Liver (tissue), 9 donors: ENCODE measurements around the gene PRSS57. TPM values are rescaled to one million over a fixed set of nuclear protein-coding genes. Genes with fewer than 3 reads are reported as not detected.

ENCODE experiments used
- DNase-seq: peaks from one replicate; pipeline ENCODE4 v3.0.0-alpha.2; 2017; ENCODE audit warnings: low spot score
- H3K27ac ChIP-seq, 2 donors: one replicate each; pipeline ENCODE4 v1.7.0; 2013; ENCODE audit warnings: inconsistent platforms in 2 of 2, low read length in 2 of 2, control low read depth in 1 of 2, low read depth in 1 of 2, mild to moderate bottlenecking in 1 of 2
- H3K27me3 ChIP-seq, 4 donors: one replicate each; pipeline versions ENCODE4 v1.6.1 to v1.7.0; 2013; ENCODE audit warnings: low read length in 3 of 4, inconsistent platforms in 1 of 4, mild to moderate bottlenecking in 1 of 4, moderate library complexity in 1 of 4; ENCODE audit not compliant: control insufficient read depth in 4 of 4, insufficient read depth in 4 of 4
- H3K36me3 ChIP-seq, 4 donors: one replicate each; pipeline versions ENCODE4 v1.6.1 to v1.7.0; 2013; ENCODE audit warnings: low read length in 3 of 4, mild to moderate bottlenecking in 3 of 4, low read depth in 1 of 4, moderate library complexity in 1 of 4; ENCODE audit not compliant: control insufficient read depth in 4 of 4, insufficient read depth in 3 of 4
- H3K4me1 ChIP-seq, 4 donors: one replicate each; pipeline versions ENCODE4 v1.6.1 to v1.7.0; 2013; ENCODE audit warnings: low read length in 3 of 4, mild to moderate bottlenecking in 3 of 4, moderate library complexity in 1 of 4; ENCODE audit not compliant: control insufficient read depth in 4 of 4, insufficient read depth in 4 of 4
- H3K4me3 ChIP-seq, 3 donors: one replicate each; pipeline versions ENCODE4 v1.6.1 to v1.7.0; 2013; ENCODE audit warnings: low read length in 3 of 3, control low read depth in 1 of 3, low read depth in 1 of 3, mild to moderate bottlenecking in 1 of 3
- H3K9ac ChIP-seq, 2 donors: one replicate each; pipeline ENCODE4 v1.7.0; 2013; ENCODE audit warnings: low read length in 2 of 2, mild to moderate bottlenecking in 2 of 2, moderate library complexity in 2 of 2, control low read depth in 1 of 2, low read depth in 1 of 2
- H3K9me3 ChIP-seq, 4 donors: one replicate each; pipeline versions ENCODE4 v1.6.1 to v1.7.0; 2013; ENCODE audit warnings: low read length in 3 of 4; ENCODE audit not compliant: control insufficient read depth in 4 of 4
- ATF3 ChIP-seq: IDR thresholded peaks from 2 replicates; pipeline ENCODE4 v1.6.1; 2016; ENCODE audit warnings: antibody characterized with exemption
- CTCF ChIP-seq: fragments of 150-350 bp; IDR thresholded peaks from 2 replicates; pipeline ENCODE4 v1.5.1; 2017; ENCODE audit warnings: improper control_type of control experiment, low read depth, low read length; ENCODE audit not compliant: missing input control
- EGR1 ChIP-seq, 2 donors: IDR thresholded peaks; 2 replicates each; pipeline ENCODE4 v1.6.1; 2016 to 2018; ENCODE audit warnings: antibody characterized with exemption in 2 of 2, low read depth in 2 of 2
- FOXA1 ChIP-seq: IDR thresholded peaks from 2 replicates; pipeline ENCODE4 v1.6.1; 2016; ENCODE audit warnings: antibody characterized with exemption
- FOXA2 ChIP-seq: IDR thresholded peaks from 2 replicates; pipeline ENCODE4 v1.6.1; 2016; ENCODE audit warnings: antibody characterized with exemption
- GABPA ChIP-seq, 2 donors: IDR thresholded peaks in 1 of 2; conservative IDR thresholded peaks in 1 of 2; 2 replicates each; pipeline ENCODE4 v1.6.1; 2016; ENCODE audit warnings: antibody characterized with exemption in 2 of 2, mild to moderate bottlenecking in 1 of 2, moderate library complexity in 1 of 2
- HNF4G ChIP-seq: IDR thresholded peaks from 2 replicates; pipeline ENCODE4 v1.6.1; 2016; ENCODE audit warnings: antibody characterized with exemption
- JUND ChIP-seq, 2 donors: IDR thresholded peaks; 2 replicates each; pipeline ENCODE4 v1.6.1; 2016; ENCODE audit warnings: antibody characterized with exemption in 2 of 2
- MAX ChIP-seq: IDR thresholded peaks from 2 replicates; pipeline ENCODE4 v1.6.1; 2016; ENCODE audit warnings: antibody characterized with exemption
- NR2F2 ChIP-seq: IDR thresholded peaks from 2 replicates; pipeline ENCODE4 v1.6.1; 2016; ENCODE audit warnings: antibody characterized with exemption
- RAD21 ChIP-seq, 2 donors: IDR thresholded peaks; 2 replicates each; pipeline ENCODE4 v1.6.1; 2016; ENCODE audit warnings: antibody characterized with exemption in 2 of 2, mild to moderate bottlenecking in 2 of 2
- REST ChIP-seq: IDR thresholded peaks from 2 replicates; pipeline ENCODE4 v1.6.1; 2016; ENCODE audit warnings: antibody characterized with exemption, mild to moderate bottlenecking
- RXRA ChIP-seq, 2 donors: IDR thresholded peaks; 2 replicates each; pipeline ENCODE4 v1.6.1; 2017 to 2018; ENCODE audit warnings: antibody characterized with exemption in 2 of 2, mild to moderate bottlenecking in 1 of 2
- SP1 ChIP-seq: IDR thresholded peaks from 2 replicates; pipeline ENCODE4 v1.6.1; 2018; ENCODE audit warnings: antibody characterized with exemption, mild to moderate bottlenecking
- YY1 ChIP-seq: IDR thresholded peaks from 2 replicates; pipeline ENCODE4 v1.6.1; 2016; ENCODE audit warnings: antibody characterized with exemption, mild to moderate bottlenecking
- ZBTB33 ChIP-seq: IDR thresholded peaks from 2 replicates; pipeline ENCODE4 v1.6.1; 2016; ENCODE audit warnings: antibody characterized with exemption
- WGBS: extraction: QIAGEN DNeasy Blood & Tissue Kit; methylation state at CpG from one replicate; pipeline ENCODE4 v1.1.7; 2013; 5-methylcytosine and 5-hydroxymethylcytosine counted together
- polyA plus RNA-seq, 2 donors: library from polyadenylated mRNA; stranded (reverse) in 1 of 2; unstranded in 1 of 2; fragments of 200-250 nt in 1 of 2; fragments of >200 nt in 1 of 2; fragmentation: Nextera tagmentation in 1 of 2; extraction: Ambion mirVana in 1 of 2; gene quantifications; one replicate each; pipeline versions ENCODE4 v1.2.1 to v1.2.3, GENCODE V29; 2013 to 2015
- total RNA-seq, 2 donors: library from RNA; depleted of rRNA; stranded (reverse); fragments of >200 nt; gene quantifications; one replicate each; pipeline ENCODE4 v1.2.3, GENCODE V29; 2014
- donor health status: healthy.
- donor health status: healthy.
- donor health status: healthy.
- donor health status: healthy.
- donor health status: healthy.

PRSS57 gene
- total RNA-seq (10 to 100 TPM in 1 of 2 donors, not detected in 1; 12.1 TPM), polyA plus RNA-seq (under 1 TPM in 1 of 2 donors, not detected in 1; 0.10 TPM)

- Histone ChIP-seq H3K9ac (no peak within 1 kb of the TSS), H3K36me3 (no peaks in the 10 kb centered on the region), H3K4me3 (no peak within 1 kb of the TSS), H3K27me3 (no peaks in the 10 kb centered on the region), H3K27ac (no peak within 1 kb of the TSS), H3K9me3 (no peaks in the 10 kb centered on the region), H3K4me1 (no peaks in the 10 kb centered on the region)
- 64% methylated on average over 31 of the region's 31 CpGs for WGBS
- no peak for DNase-seq
- TF ChIP-seq NR2F2 (no peak), RXRA (IDR thresholded peaks at IDR 0.05) (no peak), JUND (IDR thresholded peaks at IDR 0.05) (no peak), FOXA1 (no peak), YY1 (no peak), FOXA2 (no peak), CTCF (no peak), SP1 (no peak), GABPA (IDR thresholded peaks at IDR 0.05 in 1 of 2, conservative IDR thresholded peaks at IDR 0.05 in 1 of 2) (no peak), ZBTB33 (no peak), HNF4G (no peak), RAD21 (IDR thresholded peaks at IDR 0.05) (no peak), MAX (no peak), REST (no peak), EGR1 (IDR thresholded peaks at IDR 0.05; ENCODE audit: low read depth in 2 of 2) (no peak)
Measured at GRCh38 chr19:695352-695949, at the start of gene PRSS57. PRSS57 (minus strand) TSS chr19:695452; CDS start chr19:695430, 22 bp downstream.

GRCh38 chr19:743168-743687 lies 48.0 kb upstream of the PRSS57 start:
- H3K9me3 ChIP-seq, result peaks cover 0 to 2% (median 0%) of the 10 kb centered on the region in 4 donors
- TF ChIP-seq MAX (no peak), YY1 (no peak), HNF4G (no peak), EGR1 (IDR thresholded peaks at IDR 0.05; ENCODE audit: low read depth in 2 of 2) (no peak), CTCF (no peak), JUND (IDR thresholded peaks at IDR 0.05) (no peak), ATF3 (no peak)
- no peak overlapping the region for H3K9ac ChIP-seq
- H3K36me3 ChIP-seq, result no peaks in the 10 kb centered on the region
- H3K4me1 ChIP-seq, result peaks cover 0 to 14% (median 4%) of the 10 kb centered on the region in 4 donors
- 84% methylated on average over 13 of the region's 13 CpGs for WGBS
- no peak overlapping the region for H3K27ac ChIP-seq
- no peak overlapping the region for H3K4me3 ChIP-seq
- DNase-seq, result no peak
- H3K27me3 ChIP-seq, result no peaks in the 10 kb centered on the region
